Hair follicular keratinocyte (primary cell): ENCODE data around the gene ARMC7. TPM values are rescaled to one million over a fixed set of nuclear protein-coding genes. Genes with fewer than 3 reads are reported as not detected.

Source experiments
- total RNA-seq: library from RNA; depleted of rRNA; stranded (reverse); fragments of >200 nt; gene quantifications from 2 replicates; pipeline ENCODE4 v1.2.3, GENCODE V29; 2015

The ARMC7 gene
- 2.3 and 4.1 TPM in 2 replicates for total RNA-seq

DNA sequence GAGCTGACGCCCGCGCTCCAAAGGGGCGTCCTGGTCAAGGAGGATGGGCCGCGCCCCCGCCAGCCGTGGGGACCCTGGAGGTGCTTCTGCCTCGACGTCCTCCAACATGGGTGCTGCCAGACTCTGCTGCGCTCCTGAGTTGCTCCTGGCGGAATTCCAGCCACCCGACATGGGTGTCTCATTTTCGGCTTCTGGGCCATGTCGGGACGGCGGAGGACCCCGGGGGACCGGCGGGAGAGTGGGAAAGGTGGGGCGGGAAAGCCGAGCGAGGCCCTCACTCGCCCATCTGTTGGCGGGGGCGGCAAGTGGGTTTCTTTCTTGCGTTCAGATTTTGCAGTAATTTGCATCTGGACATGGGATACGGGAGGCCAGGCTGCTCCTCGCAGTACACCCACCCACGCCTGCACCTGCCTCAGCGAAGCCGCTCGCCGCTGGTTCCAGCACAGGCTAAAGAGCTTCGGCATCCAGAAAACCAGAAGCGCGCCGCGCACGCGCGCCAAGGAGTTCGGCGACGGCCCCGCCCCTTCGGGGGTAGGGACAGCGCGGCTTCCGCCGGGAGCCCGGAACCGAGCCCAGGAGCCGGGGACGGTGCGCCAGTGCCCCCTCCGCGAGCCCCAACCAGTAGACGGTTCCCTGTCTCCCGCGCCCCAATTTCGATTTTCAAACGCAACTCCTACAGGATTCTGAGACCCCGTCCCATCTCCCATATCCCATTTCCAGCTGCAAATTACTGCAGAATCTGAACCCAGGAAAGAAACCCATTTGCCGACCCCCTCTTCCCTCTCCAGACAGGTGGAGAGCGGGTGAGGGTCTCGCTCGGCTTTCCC, at the start of gene ARMC7:
TSS of gene ARMC7 (plus strand) at position 563 of the 827 bp plus-strand sequence. CDS start 320 bp downstream, outside the sequence.

DNA sequence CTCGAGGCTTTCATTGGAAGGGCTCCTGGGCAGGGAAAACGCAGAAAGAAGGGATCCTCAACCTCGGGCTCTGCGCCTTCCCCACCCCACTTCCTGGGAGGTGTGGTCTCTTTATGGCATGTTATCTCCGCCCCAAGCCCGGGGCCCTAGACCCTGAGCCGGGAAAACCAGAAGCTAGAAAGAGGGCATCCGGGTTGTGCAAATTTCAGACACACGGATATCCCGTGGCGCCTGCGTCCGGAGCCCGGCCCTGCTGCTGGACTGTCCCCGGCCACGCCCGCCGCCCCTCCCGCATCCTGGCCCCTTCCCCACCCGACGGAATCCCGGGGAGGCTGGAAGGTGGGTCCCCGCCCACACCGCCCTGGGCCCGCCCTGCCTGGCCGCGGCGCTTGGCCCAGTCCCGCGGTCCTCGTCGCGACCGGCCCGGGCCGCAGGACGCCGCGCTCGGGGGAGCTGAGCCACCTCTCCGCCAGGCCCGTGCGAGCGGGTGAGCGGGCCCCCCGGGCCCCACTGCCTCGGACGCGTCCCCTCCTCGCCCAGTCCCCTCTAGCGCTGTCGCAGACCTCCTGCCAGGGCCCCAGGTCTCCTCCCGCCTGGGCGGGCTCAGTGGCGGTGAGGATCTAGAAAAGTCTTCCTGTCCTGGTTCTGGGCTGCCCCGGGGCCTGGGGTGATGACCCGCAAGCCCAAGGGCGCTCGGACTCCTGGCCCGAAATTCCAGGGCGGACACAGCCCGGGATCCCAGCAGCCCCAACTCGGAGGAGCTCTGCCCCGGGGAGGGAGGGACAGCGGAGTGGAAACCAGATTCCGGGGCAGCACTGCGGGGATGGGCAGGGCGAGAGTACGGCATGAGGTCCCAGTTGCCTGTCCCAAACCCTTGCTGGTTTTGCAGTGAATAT, 22.0 kb upstream of the ARMC7 start, which contains the start of gene SLC16A5:
TSS of gene SLC16A5 (plus strand) at position 397 of the 896 bp plus-strand sequence. CDS start 5,683 bp downstream, outside the sequence.

DNA sequence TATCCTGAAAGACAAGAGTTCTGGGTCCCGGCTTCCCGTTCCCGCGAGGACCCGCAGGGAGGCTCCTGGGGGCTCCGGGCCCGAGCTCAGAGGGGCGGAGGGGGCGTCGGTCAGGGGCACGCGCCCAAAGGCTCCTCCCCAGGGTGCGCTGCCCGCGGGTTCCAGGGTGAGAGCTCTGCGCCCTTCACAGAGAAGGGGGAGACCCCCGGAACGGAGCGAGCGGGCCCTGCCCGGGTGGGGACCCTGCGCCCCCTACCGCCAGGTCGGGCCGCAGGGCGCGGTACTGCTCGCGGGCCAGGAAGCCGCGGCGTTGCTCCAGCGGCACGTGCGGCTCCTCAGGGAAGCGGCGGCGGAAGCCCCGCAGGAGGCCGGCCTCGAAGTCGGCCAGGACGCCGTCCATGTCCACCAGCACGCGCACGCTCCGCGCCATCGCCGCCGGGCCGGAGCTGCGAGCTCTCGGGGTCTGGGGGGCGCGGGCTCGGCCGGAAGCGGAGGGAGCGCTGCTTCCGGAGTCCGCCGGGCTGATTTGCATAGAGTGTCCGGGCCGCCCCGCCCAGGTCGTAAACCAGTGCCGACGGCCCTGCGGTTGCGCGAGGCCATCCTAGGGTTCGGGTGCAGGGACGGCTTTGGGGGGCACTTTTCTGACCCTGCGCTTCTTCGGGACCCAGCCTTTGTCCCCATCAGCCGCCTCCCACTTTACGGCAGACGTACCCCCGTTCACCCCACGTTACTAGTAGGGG, 21.7 kb downstream of the ARMC7 start, which contains the start of gene NT5C:
TSS of gene NT5C (minus strand) at position 465 of the 740 bp plus-strand sequence. CDS start at position 430, 35 bp downstream.

DNA sequence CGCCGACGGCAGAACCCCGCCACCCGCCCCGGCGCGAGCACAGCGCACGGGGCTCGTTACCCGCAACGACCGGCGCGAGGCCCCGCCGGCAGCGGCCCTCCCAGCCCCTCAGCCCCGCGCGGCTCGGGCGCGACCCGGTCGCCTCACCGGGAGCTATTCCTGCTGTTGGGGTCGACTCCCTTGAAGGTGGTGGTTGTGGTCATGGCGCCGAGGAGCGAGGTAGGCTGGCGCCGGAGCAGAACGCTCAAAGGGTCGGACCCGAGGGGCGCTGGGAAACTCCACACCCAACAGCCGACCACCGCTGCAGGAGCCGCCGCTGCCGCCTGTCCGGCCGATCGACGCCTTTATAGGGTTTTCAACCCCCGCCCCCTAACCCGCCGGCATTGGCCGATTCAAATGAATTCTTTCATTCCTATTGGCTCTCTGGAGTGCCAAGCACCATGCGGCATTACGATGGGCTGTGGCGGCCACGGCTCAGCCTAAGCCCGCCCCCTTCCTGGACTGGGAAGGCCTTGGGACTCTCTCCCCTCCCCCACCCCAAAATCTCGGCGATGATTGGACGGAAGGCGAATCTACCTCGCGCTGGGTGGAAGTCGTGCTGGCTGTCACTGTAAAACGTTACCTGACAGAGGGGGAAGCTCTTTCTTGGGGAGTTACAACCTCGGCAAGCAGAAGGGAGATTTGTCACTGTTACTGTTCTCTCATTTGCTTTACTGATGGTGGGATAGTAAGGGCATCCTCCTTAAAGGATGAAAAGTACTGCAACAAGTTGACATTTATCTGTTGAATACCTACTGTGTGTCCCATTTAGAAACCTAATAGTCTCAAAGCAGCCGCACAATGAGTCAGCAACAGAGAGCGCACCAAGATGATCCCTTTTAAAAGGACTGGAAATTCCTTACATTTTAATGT, 44.7 kb downstream of the ARMC7 start, which contains the start of gene JPT1:
TSS of gene JPT1 (minus strand) at position 318 of the 912 bp plus-strand sequence. CDS start at position 203, 115 bp downstream.

Other genes starting within 250 kb of the ARMC7 start
- 34.6 and 48.0 TPM in 2 replicates for gene FDXR, start 237.0 kb upstream of the ARMC7 start, total RNA-seq
- gene FADS6, start 216.3 kb upstream of the ARMC7 start, total RNA-seq: not detected in 2 replicates
- gene USH1G, start 186.7 kb upstream of the ARMC7 start, total RNA-seq: 0.27 and 0.70 TPM in 2 replicates
- gene OTOP2, start 185.7 kb upstream of the ARMC7 start, total RNA-seq: not detected in 2 replicates
- 0.08 and 0.27 TPM in 2 replicates for gene OTOP3, start 174.1 kb upstream of the ARMC7 start, total RNA-seq
- gene HID1, start 137.2 kb upstream of the ARMC7 start, total RNA-seq: 0.08 and 0.16 TPM in 2 replicates
- gene CDR2L, start 122.3 kb upstream of the ARMC7 start, total RNA-seq: 11.9 and 20.4 TPM in 2 replicates
- 74.5 and 123 TPM in 2 replicates for gene MRPL58, start 97.3 kb upstream of the ARMC7 start, total RNA-seq
- gene ATP5PD, start 63.0 kb upstream of the ARMC7 start, total RNA-seq: 285 and 333 TPM in 2 replicates
- 10.4 and 13.3 TPM in 2 replicates for gene KCTD2, start 62.7 kb upstream of the ARMC7 start, total RNA-seq
- gene SLC16A5, start 22.0 kb upstream of the ARMC7 start, total RNA-seq: 4.7 and 13.4 TPM in 2 replicates
- 203 and 206 TPM in 2 replicates for gene NT5C, start 21.8 kb downstream of the ARMC7 start, total RNA-seq
- 175 and 272 TPM in 2 replicates for gene JPT1, start 44.5 kb downstream of the ARMC7 start, total RNA-seq
- 98.9 and 112 TPM in 2 replicates for gene SUMO2, start 73.0 kb downstream of the ARMC7 start, total RNA-seq
- gene NUP85, start 95.7 kb downstream of the ARMC7 start, total RNA-seq: 25.8 and 38.1 TPM in 2 replicates
- gene GGA3, start 151.6 kb downstream of the ARMC7 start, total RNA-seq: 13.3 and 23.7 TPM in 2 replicates
- gene MRPS7, start 151.9 kb downstream of the ARMC7 start, total RNA-seq: 59.7 and 89.9 TPM in 2 replicates
- 15.2 and 37.2 TPM in 2 replicates for gene MIF4GD, start 161.3 kb downstream of the ARMC7 start, total RNA-seq
- gene SLC25A19, start 179.5 kb downstream of the ARMC7 start, total RNA-seq: 7.4 and 14.7 TPM in 2 replicates